Spleen (tissue), 11 donors: ENCODE results near the gene SUN5. TPM values are rescaled to one million over a fixed set of nuclear protein-coding genes. Genes with fewer than 3 reads are reported as not detected.

Experiments used
- DNase-seq: peaks from one replicate; pipeline ENCODE4 v3.0.0-alpha.2; 2020
- H3K27ac ChIP-seq, 8 donors: fragments of 200-600 bp; sonication (generic) in 7 of 8; 1 replicate in 4 of 8; 2 replicates in 4 of 8; pipeline versions ENCODE4 v1.5.0 to v1.8.0; 2016 to 2021; ENCODE audit warnings: inconsistent platforms in 4 of 8, mild to moderate bottlenecking in 4 of 8, moderate library complexity in 1 of 8
- H3K27me3 ChIP-seq, 7 donors: fragments of 200-600 bp; sonication (generic) in 6 of 7; replicated peaks in 1 of 7; 1 replicate in 4 of 7; 2 replicates in 3 of 7; pipeline versions ENCODE4 v1.5.0 to v1.8.0; 2016 to 2021; ENCODE audit warnings: inconsistent platforms in 3 of 7, mild to moderate bottlenecking in 1 of 7
- H3K36me3 ChIP-seq, 6 donors: fragments of 200-600 bp; sonication (generic) in 5 of 6; 1 replicate in 4 of 6; 2 replicates in 2 of 6; pipeline versions ENCODE4 v1.5.0 to v1.8.0; 2016 to 2021; ENCODE audit warnings: inconsistent platforms in 2 of 6
- H3K4me1 ChIP-seq, 6 donors: fragments of 200-600 bp; sonication (generic) in 5 of 6; 1 replicate in 3 of 6; 2 replicates in 3 of 6; pipeline versions ENCODE4 v1.5.0 to v1.8.0; 2016 to 2021; ENCODE audit warnings: inconsistent platforms in 3 of 6
- H3K4me3 ChIP-seq, 8 donors: fragments of 200-600 bp; sonication (generic) in 7 of 8; 1 replicate in 4 of 8; 2 replicates in 4 of 8; pipeline versions ENCODE4 v1.5.0 to v1.8.0; 2016 to 2021; ENCODE audit warnings: inconsistent platforms in 4 of 8, mild to moderate bottlenecking in 4 of 8, moderate library complexity in 2 of 8
- H3K9me3 ChIP-seq, 8 donors: fragments of 200-600 bp; sonication (generic) in 7 of 8; 1 replicate in 4 of 8; 2 replicates in 4 of 8; pipeline versions ENCODE4 v1.5.0 to v1.8.0; 2016 to 2021; ENCODE audit warnings: inconsistent platforms in 4 of 8
- CTCF ChIP-seq, 11 experiments: fragments of 200-600 bp in 7 of 11; fragments of 450-650 bp in 4 of 11; sonication (generic) in 4 of 11; IDR thresholded peaks in 8 of 11; conservative IDR thresholded peaks in 3 of 11; 1 replicate in 7 of 11; 2 replicates in 4 of 11; pipeline versions ENCODE4 v1.4.0 to v1.8.0; 2016 to 2021; ENCODE audit warnings: antibody characterized with exemption in 11 of 11, inconsistent platforms in 4 of 11, mild to moderate bottlenecking in 1 of 11
- POLR2A ChIP-seq, 3 donors: fragments of 450-650 bp; IDR thresholded peaks; one replicate each; pipeline ENCODE4 v1.5.1; 2017; ENCODE audit warnings: antibody characterized with exemption in 3 of 3, mild to moderate bottlenecking in 1 of 3
- POLR2AphosphoS5 ChIP-seq, 3 donors: sonication (generic); formaldehyde crosslinking; IDR thresholded peaks; one replicate each; pipeline ENCODE4 v1.5.1; 2017; ENCODE audit warnings: antibody characterized with exemption in 3 of 3
- WGBS, 5 donors: extraction: QIAGEN DNeasy Blood & Tissue Kit in 3 of 5; methylation state at CpG; one replicate each; pipeline versions ENCODE4 v1.1.5 to v1.1.7; 2013 to 2018; 5-methylcytosine and 5-hydroxymethylcytosine counted together
- intact Hi-C: fragments of 100-400 bp; cut with DNase I; formaldehyde crosslinking; loops from one replicate; pipeline ENCODE4 v1.15.0; 2023; ENCODE audit warnings: low total_unique reads
- polyA plus RNA-seq, 3 donors: library from polyadenylated mRNA; stranded (reverse); fragments of 200-250 nt; gene quantifications; one replicate each; pipeline ENCODE4 v1.2.1, GENCODE V29; 2013
- total RNA-seq, 7 donors: library from RNA; depleted of rRNA in 3 of 7; stranded (reverse); fragments of >200 nt in 3 of 7; fragmentation: NEBNext Ultra II Directional in 4 of 7; extraction: Animal tissue kit (Norgen Biotek cat#: 25700) in 4 of 7; gene quantifications; one replicate each; pipeline versions ENCODE4 v1.1.0 to v1.2.1, GENCODE V29; 2016 to 2021
- donor health status: healthy with polysubstance abuse.
- donor health status: DM: no; HTN: no; CAD: no; lungs with moderate emphysema.
- donor health status: DM: no; HTN: no; CAD: no.
- donor health status: Bipolar disorder and iron deficiency.
- donor health status: healthy.
- donor health status: DM: no; HTN: no; CAD: no.
- donor health status: DM: yes; HTN: yes; CAD: no.

SUN5 gene
- total and polyA plus RNA-seq, 10 donors, result not detected

GRCh38 chr20:33020278-33021161 is 16.3 kb upstream of the SUN5 start:
- H3K27ac ChIP-seq, result no peak overlapping the region
- intact Hi-C loops, result no loop called here
- WGBS, 5 donors, result 86 to 89% (median 88%) methylated on average over 11 to 18 of the region's 18 CpGs

GRCh38 chr20:33019465-33020277 is 15.4 kb upstream of the SUN5 start:
- H3K9me3 ChIP-seq, result no peaks in the 10 kb centered on the region

More at GRCh38 chr20:33020278-33021161, 16.3 kb upstream of the SUN5 start:
- H3K27me3 ChIP-seq, result peaks cover 0 to 15% (median 0%) of the 10 kb centered on the region in 7 donors
- H3K36me3 ChIP-seq, result no peaks in the 10 kb centered on the region
- DNase-seq, result peak; percentile 52
- no peak for TF ChIP-seq POLR2A (IDR thresholded peaks at IDR 0.05)
- no peak for TF ChIP-seq CTCF (IDR thresholded peaks at IDR 0.05 in 8 of 11, conservative IDR thresholded peaks at IDR 0.05 in 3 of 11)
- TF ChIP-seq POLR2AphosphoS5 (IDR thresholded peaks at IDR 0.05), result no peak
- H3K9me3 ChIP-seq, result no peaks in the 10 kb centered on the region
- no peaks in the 10 kb centered on the region for H3K4me1 ChIP-seq
- no peak overlapping the region for H3K4me3 ChIP-seq

GRCh38 chr20:33018169-33018931 is 14.1 kb upstream of the SUN5 start:
- no peaks in the 10 kb centered on the region for H3K9me3 ChIP-seq

More at GRCh38 chr20:33019465-33020277, 15.4 kb upstream of the SUN5 start:
- H3K36me3 ChIP-seq, result no peaks in the 10 kb centered on the region
- no peak overlapping the region for H3K4me3 ChIP-seq
- TF ChIP-seq POLR2A (IDR thresholded peaks at IDR 0.05), result no peak
- no peak for TF ChIP-seq POLR2AphosphoS5 (IDR thresholded peaks at IDR 0.05)
- no peak for TF ChIP-seq CTCF (IDR thresholded peaks at IDR 0.05 in 8 of 11, conservative IDR thresholded peaks at IDR 0.05 in 3 of 11)
- H3K27me3 ChIP-seq, result peaks cover 0 to 15% (median 0%) of the 10 kb centered on the region in 7 donors
- H3K4me1 ChIP-seq, result no peaks in the 10 kb centered on the region
- DNase-seq, result peak; percentile 67
- H3K27ac ChIP-seq, result no peak overlapping the region
- 88 to 93% (median 92%) methylated on average over 23 of the region's 23 CpGs for WGBS, 5 donors
- intact Hi-C loops, result no loop called here

More at GRCh38 chr20:33018169-33018931, 14.1 kb upstream of the SUN5 start:
- TF ChIP-seq POLR2AphosphoS5 (IDR thresholded peaks at IDR 0.05) (no peak), CTCF (IDR thresholded peaks at IDR 0.05 in 8 of 11, conservative IDR thresholded peaks at IDR 0.05 in 3 of 11) (no peak)
- WGBS, 5 donors, result 52 to 77% (median 64%) methylated on average over 13 to 14 of the region's 14 CpGs
- peak; percentile 56 for DNase-seq
- Histone ChIP-seq H3K27ac (no peak overlapping the region), H3K36me3 (no peaks in the 10 kb centered on the region), H3K4me3 (no peak overlapping the region), H3K27me3 (peaks cover 0 to 16% (median 0%) of the 10 kb centered on the region in 7 donors), H3K4me1 (no peaks in the 10 kb centered on the region)
- intact Hi-C loops, result no loop called here
